Neural cell (in vitro differentiated cells): Measurements from ENCODE around the gene FOXE3.

Experiments
- EP300 ChIP-seq: fragments of 450-650 bp; conservative IDR thresholded peaks from 2 replicates; pipeline ENCODE4 v1.6.1; 2014; ENCODE audit warnings: antibody characterized with exemption, mild to moderate bottlenecking, moderate library complexity; ENCODE audit not compliant: poor library complexity, severe bottlenecking
- EZH2 ChIP-seq: fragments of 200-600, 300-800 bp; shearing (Covaris generic), sonication (generic); IDR thresholded peaks from 2 replicates; pipeline ENCODE4 v1.6.1; 2014; ENCODE audit warnings: antibody characterized with exemption, low read length, borderline replicate concordance, mild to moderate bottlenecking; ENCODE audit not compliant: insufficient read depth, poor library complexity, severe bottlenecking
- MXI1 ChIP-seq: fragments of 450-650 bp; conservative IDR thresholded peaks from 2 replicates; pipeline ENCODE4 v1.6.1; 2014; ENCODE audit warnings: antibody characterized with exemption, mild to moderate bottlenecking; ENCODE audit not compliant: poor library complexity, severe bottlenecking
- POLR2AphosphoS5 ChIP-seq: IDR thresholded peaks from 2 replicates; pipeline ENCODE4 v1.6.1; 2012
- SMC3 ChIP-seq: fragments of 450-650 bp; conservative IDR thresholded peaks from 2 replicates; pipeline ENCODE4 v1.6.1; 2014; ENCODE audit warnings: antibody characterized with exemption, mild to moderate bottlenecking, moderate library complexity; ENCODE audit not compliant: poor library complexity
- TAF1 ChIP-seq: IDR thresholded peaks from 2 replicates; pipeline ENCODE4 v1.6.1; 2012; ENCODE audit warnings: low read depth
- TF ChIP-seq, protein P1 (sequence below): fragments of 450-650 bp; IDR thresholded peaks from 2 replicates; pipeline ENCODE4 v1.5.1; 2014; ENCODE audit warnings: antibody characterized with exemption, mild to moderate bottlenecking, moderate library complexity; ENCODE audit not compliant: poor library complexity, severe bottlenecking
- TF ChIP-seq, protein P2 (sequence below): IDR thresholded peaks from 2 replicates; pipeline ENCODE4 v1.6.1; 2012; ENCODE audit warnings: borderline replicate concordance

DNA sequence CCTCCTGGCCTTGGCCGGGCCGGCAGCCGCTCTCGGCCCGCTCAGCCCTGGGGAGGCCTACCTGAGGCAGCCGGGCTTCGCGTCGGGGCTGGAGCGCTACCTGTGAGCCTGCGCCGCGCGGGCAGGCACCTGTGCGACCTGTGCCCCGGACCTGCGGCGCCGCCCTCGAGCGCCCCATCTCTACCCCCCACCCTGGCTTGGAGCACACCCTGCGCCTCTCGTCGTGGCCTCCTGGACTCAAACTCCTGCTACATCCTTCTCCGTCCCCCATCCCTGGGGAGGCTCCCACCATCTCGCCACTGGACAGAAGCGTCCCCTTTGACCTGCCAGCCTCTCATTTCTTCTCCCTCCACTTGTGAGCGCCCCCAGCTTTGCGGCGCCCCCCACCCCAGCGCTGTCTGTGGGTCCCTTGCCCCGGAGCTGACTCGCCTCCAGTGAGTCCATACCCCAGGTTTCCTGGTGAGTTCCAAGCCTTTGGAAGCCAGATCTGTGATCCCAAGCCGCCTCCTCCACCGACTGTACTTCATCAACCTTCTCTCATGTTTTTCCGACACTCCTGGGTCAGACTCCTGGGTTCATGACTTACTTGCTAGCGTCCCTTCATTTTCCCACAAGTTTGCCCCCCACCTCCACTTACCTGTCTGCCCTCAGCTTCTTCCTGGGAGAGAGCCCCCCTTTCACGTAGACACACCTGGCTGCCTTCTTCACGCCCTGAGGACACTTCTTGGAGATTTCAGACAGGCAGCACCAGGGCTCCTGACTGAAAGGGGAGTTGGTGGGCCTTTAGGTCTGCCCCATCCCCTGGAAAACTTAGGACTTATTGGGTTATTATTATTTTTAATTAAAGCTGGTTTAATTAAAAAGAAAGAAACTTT, 1.3 kb downstream of the FOXE3 start:
- TF ChIP-seq, protein P1, sequence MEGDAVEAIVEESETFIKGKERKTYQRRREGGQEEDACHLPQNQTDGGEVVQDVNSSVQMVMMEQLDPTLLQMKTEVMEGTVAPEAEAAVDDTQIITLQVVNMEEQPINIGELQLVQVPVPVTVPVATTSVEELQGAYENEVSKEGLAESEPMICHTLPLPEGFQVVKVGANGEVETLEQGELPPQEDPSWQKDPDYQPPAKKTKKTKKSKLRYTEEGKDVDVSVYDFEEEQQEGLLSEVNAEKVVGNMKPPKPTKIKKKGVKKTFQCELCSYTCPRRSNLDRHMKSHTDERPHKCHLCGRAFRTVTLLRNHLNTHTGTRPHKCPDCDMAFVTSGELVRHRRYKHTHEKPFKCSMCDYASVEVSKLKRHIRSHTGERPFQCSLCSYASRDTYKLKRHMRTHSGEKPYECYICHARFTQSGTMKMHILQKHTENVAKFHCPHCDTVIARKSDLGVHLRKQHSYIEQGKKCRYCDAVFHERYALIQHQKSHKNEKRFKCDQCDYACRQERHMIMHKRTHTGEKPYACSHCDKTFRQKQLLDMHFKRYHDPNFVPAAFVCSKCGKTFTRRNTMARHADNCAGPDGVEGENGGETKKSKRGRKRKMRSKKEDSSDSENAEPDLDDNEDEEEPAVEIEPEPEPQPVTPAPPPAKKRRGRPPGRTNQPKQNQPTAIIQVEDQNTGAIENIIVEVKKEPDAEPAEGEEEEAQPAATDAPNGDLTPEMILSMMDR = no peak
- TF ChIP-seq EP300 (no peak), TAF1 (no peak), EZH2 (no peak), POLR2AphosphoS5 (no peak), MXI1 (no peak), SMC3 (no peak)
- TF ChIP-seq, protein P2, sequence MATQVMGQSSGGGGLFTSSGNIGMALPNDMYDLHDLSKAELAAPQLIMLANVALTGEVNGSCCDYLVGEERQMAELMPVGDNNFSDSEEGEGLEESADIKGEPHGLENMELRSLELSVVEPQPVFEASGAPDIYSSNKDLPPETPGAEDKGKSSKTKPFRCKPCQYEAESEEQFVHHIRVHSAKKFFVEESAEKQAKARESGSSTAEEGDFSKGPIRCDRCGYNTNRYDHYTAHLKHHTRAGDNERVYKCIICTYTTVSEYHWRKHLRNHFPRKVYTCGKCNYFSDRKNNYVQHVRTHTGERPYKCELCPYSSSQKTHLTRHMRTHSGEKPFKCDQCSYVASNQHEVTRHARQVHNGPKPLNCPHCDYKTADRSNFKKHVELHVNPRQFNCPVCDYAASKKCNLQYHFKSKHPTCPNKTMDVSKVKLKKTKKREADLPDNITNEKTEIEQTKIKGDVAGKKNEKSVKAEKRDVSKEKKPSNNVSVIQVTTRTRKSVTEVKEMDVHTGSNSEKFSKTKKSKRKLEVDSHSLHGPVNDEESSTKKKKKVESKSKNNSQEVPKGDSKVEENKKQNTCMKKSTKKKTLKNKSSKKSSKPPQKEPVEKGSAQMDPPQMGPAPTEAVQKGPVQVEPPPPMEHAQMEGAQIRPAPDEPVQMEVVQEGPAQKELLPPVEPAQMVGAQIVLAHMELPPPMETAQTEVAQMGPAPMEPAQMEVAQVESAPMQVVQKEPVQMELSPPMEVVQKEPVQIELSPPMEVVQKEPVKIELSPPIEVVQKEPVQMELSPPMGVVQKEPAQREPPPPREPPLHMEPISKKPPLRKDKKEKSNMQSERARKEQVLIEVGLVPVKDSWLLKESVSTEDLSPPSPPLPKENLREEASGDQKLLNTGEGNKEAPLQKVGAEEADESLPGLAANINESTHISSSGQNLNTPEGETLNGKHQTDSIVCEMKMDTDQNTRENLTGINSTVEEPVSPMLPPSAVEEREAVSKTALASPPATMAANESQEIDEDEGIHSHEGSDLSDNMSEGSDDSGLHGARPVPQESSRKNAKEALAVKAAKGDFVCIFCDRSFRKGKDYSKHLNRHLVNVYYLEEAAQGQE = no peak
